KOPT-K1 (cell line): Measurements from ENCODE around the gene SIDT2.

Source experiments
- H3K27ac ChIP-seq: fragments of 200-600 bp; sonication (generic); 2 replicates; pipeline ENCODE4 v1.5.1; 2016; ENCODE audit warnings: antibody characterized with exemption, mild to moderate bottlenecking, low read depth, low read length; ENCODE audit not compliant: poor library complexity, severe bottlenecking
- H3K36me3 ChIP-seq: fragments of 200-600 bp; sonication (generic); 2 replicates; pipeline ENCODE4 v1.5.1; 2017; ENCODE audit warnings: antibody characterized with exemption, mild to moderate bottlenecking, low read length, moderate library complexity; ENCODE audit not compliant: insufficient read depth
- H3K9me3 ChIP-seq: fragments of 200-600 bp; sonication (generic); 2 replicates; pipeline ENCODE4 v1.5.1; 2017; ENCODE audit warnings: antibody characterized with exemption, low read length, mild to moderate bottlenecking; ENCODE audit not compliant: insufficient read depth, poor library complexity, severe bottlenecking

The SIDT2 gene

DNA sequence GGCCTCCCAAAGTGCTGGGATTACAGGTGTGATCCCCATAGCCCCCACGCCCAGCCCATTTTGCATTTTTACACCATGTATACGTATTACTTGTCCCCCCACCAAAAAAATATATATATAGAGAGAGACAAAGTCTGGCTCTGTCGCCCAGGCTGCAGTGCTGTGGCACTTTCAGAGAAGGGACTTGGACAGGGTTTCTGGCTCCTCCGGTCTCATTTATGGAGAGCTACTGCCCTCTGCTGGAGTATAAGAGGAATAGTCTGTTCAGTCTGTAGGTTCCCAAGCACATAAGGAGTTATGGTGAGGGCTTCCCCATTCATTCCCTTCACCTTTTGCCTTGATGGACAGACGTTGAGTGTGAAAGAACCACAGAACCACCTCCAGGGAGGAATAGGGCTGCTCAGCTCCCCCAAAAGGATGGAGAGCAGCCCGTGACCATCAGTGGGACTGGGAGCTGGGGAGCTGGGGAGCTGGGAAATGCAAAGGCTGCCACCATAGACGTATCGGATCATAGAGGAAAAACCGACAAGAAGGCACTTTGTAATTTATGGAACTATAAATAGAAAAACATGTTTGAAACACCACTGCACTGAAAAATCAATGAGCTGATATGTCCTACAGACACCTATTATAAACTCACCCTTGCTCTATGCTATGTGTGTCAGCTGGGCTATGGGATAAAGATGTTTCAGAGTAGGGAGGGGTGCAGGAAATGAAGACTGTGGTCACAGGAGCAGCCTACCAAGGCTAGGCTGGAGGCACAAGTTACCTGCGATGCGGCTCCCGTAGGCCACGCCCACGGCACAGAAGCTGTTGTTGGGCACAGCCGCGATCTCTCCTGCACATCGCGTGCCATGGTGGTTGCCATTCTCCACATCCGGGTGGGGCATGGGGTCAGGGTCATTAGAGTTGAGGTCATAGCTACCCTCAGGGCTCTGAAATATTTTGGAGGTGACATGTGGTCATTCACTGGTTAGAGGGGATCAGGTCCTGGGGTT, 48.1 kb downstream of the SIDT2 start:
- Histone ChIP-seq H3K27ac (no peak overlapping the region), H3K36me3 (peaks cover 84% of the 10 kb centered on the region), H3K9me3 (no peaks in the 10 kb centered on the region)

DNA sequence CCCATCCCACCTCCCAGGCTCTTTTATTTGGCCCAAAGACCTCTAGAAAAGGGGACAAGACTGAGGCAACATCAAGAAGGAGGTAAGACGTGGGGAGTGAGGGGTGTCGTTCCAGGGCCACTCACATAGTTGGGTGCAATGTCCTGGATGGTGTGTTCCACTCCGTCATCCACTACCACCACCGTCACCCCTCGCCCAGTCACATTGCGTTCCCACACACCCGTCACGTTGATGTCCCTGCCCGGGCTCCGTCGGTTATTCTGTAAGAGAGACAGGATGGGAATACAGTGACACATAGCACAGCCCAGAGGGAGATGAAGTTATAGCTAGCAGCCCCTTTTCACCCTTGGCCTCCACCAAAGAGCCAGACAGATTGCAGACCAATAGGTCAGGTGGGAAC, 49.5 kb downstream of the SIDT2 start:
- no peaks in the 10 kb centered on the region for H3K9me3 ChIP-seq
- H3K27ac ChIP-seq = no peak overlapping the region
- peaks cover 70% of the 10 kb centered on the region for H3K36me3 ChIP-seq

DNA sequence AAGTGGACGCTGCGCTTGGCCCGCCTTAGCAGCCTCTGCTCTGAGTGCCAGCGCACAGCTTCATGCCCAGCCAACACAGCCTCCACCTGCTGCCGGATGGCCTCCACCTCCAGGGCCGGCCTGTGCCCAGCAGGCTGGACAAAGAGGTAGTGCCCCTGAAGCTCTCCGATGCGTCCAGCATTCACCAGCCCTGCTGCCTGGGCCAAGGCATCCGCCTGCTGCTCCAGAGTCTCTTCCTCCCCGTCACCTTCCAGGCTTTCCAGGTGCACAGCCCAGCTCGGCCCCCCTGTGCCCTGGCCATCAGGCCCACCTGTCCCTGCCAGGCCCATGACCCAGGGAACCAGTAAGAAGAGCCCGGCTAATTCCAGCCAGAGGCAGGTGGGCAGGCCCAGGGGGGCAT, 50.9 kb downstream of the SIDT2 start:
- Histone ChIP-seq H3K9me3 (no peaks in the 10 kb centered on the region), H3K36me3 (peaks cover 57% of the 10 kb centered on the region), H3K27ac (peak overlapping the region; percentile 95)

DNA sequence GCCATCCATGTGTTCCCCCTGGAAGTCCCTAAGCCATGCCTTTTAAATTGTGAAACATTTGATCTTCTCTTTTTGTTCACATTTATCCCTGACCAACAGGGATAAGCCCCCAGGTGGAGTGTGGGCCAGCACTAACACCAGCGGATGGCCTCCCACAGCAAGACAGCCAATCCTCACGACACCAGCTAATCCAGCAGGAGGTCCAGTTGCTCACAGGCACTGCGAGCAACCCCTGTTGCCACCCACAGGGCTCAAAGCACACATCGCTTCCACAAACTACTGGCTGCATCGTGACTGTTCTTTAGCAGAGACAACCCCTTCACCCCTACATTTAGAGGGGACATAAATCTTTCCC, 51.4 kb downstream of the SIDT2 start:
- Histone ChIP-seq H3K36me3 (peaks cover 52% of the 10 kb centered on the region), H3K9me3 (no peaks in the 10 kb centered on the region), H3K27ac (peak overlapping the region; percentile 95)

DNA sequence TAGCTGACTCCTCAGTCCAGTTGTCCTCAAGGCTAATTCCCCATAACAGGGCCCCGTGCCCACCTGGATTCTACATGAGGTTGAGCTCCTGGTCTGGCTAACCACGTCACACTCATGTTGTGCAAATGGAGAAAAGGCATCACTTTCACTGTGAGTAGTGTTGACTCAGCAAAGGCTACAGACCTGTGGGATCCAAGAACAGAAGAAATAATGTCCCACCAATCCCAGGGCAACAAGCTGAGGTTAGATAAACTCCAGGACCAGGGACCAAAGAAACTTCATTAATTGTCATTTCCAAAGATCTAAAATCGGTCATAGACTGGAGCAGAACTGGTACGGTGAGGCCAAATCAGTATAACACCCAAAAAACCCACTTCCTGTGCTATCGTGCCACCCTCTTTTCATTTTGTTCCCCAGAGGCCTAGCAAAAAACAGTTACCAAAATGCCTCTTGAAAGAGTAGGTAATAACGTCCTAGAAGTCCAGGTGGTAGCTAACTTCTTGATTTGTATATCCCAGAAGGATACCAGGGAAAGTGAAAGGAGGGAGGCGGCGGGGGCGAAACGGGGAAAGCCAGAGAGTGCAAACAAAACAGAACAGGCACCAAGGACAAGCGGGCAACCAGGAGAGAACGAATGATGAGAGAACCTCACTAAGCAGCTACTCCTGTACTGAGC, 51.9 kb downstream of the SIDT2 start:
- Histone ChIP-seq H3K9me3 (no peaks in the 10 kb centered on the region), H3K27ac (peak overlapping the region; percentile 95), H3K36me3 (peaks cover 47% of the 10 kb centered on the region)

DNA sequence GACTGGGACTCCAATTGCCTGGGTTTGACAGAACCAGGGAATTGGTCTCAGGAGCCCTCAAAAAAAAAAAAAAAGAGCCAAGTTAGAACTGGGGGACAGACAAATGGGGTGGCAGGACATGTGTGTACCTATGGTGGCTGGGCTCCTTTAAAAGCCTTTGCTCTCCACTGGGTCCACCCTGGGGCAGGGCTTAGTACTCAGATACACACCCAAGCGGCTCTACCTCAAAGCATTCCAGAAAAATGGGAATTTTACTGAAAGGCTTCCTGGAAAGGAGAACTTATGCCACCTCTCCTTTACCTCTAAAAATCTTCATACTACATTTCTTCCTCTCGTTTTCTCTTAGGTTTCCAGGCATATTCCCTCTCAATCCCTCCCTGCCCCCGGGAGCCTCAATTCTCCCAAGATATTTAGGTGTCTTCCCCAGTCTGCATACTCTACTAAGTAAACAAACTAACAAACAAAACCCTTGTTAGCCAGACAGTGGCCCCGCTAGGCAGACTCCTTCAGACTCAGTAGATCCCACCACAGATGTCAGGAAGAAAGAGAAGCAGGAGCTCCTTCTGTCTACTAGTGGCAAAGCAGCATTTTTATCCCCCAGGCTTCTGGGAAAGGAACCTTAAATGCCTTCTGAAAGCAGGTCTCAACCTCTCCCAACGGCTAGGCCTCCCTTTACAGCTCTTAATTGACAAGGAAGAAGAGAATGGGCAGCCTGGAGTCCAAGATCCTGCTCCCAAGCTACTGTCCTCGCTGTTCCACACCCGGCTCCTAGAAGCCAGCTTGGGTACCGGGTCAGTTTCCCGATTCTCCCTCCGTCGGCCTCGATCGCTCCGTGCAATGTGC, 52.7 kb downstream of the SIDT2 start:
- Histone ChIP-seq H3K9me3 (no peaks in the 10 kb centered on the region), H3K27ac (peak overlapping the region; percentile 95), H3K36me3 (peaks cover 39% of the 10 kb centered on the region)

DNA sequence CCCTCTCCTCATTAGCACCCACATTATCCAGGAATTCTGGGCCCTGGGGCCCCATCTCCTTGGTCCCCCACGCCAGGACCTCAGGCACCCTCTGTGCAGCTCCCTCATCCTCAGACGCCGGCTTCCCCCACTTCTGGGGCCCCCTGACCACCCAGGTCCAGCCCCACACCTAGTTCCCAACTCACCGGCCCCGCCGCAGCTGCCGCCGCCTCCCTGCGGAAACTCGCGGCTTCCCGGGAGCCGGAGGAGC, 53.2 kb downstream of the SIDT2 start, which contains the start of gene PCSK7:
Gene PCSK7 (minus strand): TSS at position 232 of the 250 bp plus-strand sequence. CDS start 2,229 bp downstream, outside the sequence.
- H3K36me3 ChIP-seq = peaks cover 38% of the 10 kb centered on the region
- H3K9me3 ChIP-seq = no peaks in the 10 kb centered on the region
- peak within 1 kb of the TSS; percentile 95 for H3K27ac ChIP-seq

DNA sequence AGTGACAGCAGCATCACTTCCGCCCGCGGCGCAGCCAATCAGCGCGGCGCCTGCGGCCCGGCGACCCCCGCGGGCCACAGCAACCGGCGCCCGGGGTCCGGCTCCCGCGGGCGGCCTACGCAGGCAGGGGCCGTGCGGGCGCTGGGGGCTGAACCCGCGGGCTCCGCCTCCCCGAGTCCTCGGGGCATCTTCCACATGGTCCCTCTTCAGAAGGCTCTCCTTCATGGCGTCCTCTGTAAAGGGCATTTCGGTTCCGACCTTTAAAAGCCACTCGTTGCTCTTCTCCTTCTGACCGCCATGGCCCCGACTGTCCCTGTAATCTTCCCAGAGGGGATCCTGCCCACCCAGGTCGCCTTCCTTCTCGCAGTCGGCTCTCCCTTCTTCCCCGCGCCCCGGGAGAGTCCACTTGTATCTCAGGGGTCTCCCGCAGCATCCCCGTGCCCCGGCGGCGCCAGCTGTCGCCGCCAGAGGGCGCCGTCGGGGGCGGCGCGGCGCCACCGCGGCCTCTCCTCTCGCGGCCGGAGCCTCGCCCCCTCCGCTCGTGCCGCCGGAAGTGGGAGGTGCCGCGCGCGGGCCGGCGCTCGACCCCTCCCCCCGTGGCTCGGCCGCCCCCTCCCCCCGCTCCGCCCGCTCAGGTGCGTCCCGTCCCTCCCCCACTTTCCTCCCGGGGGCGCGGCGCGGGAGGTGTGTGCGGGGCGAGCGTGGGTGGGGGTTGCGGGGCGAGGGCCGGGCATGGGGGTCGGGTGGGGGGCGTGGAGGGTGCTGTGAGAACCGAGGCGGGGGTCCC, 53.7 kb downstream of the SIDT2 start, which contains the start of gene RNF214:
Gene RNF214 (plus strand): TSS at position 580 of the 787 bp plus-strand sequence. CDS start 1,602 bp downstream, outside the sequence.
- Histone ChIP-seq H3K36me3 (peaks cover 34% of the 10 kb centered on the region), H3K27ac (peak within 1 kb of the TSS; percentile 95), H3K9me3 (no peaks in the 10 kb centered on the region)

DNA sequence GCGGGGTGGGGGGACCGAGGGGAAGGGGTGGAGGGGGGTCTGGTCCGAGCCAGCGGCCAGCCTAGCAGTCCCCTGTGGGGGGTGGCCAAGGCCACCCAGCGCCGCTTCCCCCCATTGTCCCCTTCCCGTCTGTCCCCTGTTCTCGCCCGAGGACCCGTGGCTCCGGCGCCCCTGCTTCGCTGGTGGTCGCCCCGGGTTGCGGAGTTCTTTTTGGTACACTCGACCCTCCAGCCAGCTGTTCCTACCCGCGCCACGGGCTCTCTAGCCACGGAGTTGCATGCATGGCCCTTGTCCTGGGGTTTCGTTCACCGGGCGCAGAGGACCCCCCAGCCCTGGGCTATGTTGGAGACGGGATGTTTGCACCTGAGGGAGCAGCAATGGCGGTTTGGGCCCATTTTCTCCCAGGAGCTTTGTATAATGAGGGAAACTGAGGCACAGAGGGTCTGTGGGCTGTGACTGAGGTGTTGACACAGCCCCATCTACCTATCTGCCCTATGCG, 54.4 kb downstream of the SIDT2 start:
- Histone ChIP-seq H3K27ac (peak overlapping the region; percentile 95), H3K36me3 (peaks cover 27% of the 10 kb centered on the region)

DNA sequence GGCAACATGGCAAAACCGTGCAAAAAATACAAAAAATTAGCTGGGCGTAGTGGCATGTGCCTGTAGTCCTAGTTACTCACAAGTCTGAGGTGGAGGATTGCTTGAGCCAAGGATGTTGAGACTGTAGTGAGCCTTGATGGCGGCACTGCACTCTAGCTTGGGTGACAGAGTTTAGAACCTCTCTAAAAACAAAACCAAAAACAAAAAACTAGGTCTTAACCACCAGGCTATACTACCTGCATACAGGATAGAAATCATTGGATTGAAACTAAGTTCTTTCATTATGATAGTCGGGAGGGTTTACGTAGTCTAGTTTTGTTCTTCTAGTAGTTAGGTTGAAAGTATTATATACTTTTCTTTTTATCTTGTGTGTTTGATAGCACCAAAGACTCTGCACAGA, 59.7 kb downstream of the SIDT2 start:
- Histone ChIP-seq H3K36me3 (peaks cover 48% of the 10 kb centered on the region), H3K9me3 (no peaks in the 10 kb centered on the region), H3K27ac (no peak overlapping the region)

More for the DNA sequence above, 54.4 kb downstream of the SIDT2 start:
- H3K9me3 ChIP-seq = no peaks in the 10 kb centered on the region

DNA sequence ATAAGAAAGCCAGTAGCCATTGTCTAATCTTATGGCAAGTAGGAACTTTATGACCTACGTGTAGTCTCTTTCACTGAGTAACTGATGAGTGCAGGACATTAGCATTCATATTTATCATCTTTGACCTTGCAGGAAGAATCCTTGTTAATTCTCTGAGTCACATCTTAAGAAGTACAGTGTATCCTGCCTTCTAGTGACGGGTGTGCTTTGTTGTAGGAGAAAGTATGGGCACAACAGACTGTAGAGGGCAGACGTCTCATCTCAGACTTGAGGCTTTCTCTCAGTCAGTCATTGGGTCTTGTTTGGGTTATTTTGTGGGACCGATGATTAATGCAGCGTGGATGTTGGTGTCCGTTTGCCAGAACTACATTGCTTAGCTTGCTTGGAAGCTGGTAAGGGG, 60.8 kb downstream of the SIDT2 start:
- H3K36me3 ChIP-seq = peaks cover 55% of the 10 kb centered on the region
- no peak overlapping the region for H3K27ac ChIP-seq
- H3K9me3 ChIP-seq = no peaks in the 10 kb centered on the region
